H1 (cell line): Measurements from ENCODE around the gene HLA-DPA1.
"Not testable (repeated sequence)": the region's sequence is repeated elsewhere in the genome, so short reads cannot be mapped to it uniquely, and the experiment has no call there.

Experiments
- EZH2 ChIP-seq: fragments of 200-600 bp; sonication (generic); IDR thresholded peaks from 2 replicates; pipeline ENCODE4 v1.7.1; 2012; ENCODE audit warnings: low read depth, mild to moderate bottlenecking, moderate library complexity, low read length, inconsistent platforms; ENCODE audit not compliant: severe bottlenecking
- KDM1A ChIP-seq: fragments of 200-600, 300-600 bp; sonication (generic); IDR thresholded peaks from 2 replicates; pipeline ENCODE4 v1.7.1; 2016; ENCODE audit warnings: mild to moderate bottlenecking, low read length, borderline replicate concordance
- RXRA ChIP-seq: IDR thresholded peaks from 2 replicates; pipeline ENCODE4 v1.6.1; 2011; ENCODE audit warnings: low read depth, mild to moderate bottlenecking, low read length, moderate library complexity; ENCODE audit not compliant: insufficient read depth
- TCF12 ChIP-seq: IDR thresholded peaks from 2 replicates; pipeline ENCODE4 v1.6.1; 2011; ENCODE audit warnings: low read depth, mild to moderate bottlenecking, low read length
- ZNF274 ChIP-seq: IDR thresholded peaks from 2 replicates; pipeline ENCODE4 v1.7.0; 2012; ENCODE audit warnings: low read length, borderline replicate concordance; ENCODE audit errors: extremely low read depth

GRCh38 chr6:33063435-33063834, 10.0 kb downstream of the HLA-DPA1 start:
- not testable (repeated sequence) for TF ChIP-seq KDM1A, ZNF274, EZH2, TCF12, RXRA
